ENCODE results near the gene MAST4. TPM values are rescaled to one million over a fixed set of nuclear protein-coding genes. Genes with fewer than 3 reads are reported as not detected.

The MAST4 gene
- total RNA-seq, 1 experiment from 2014 or later = 10.9 TPM

- Mint-ChIP-seq H3K4me3 (ENCODE audit: low read depth, unreplicated experiment) (no peak overlapping the region), H3K36me3 (ENCODE audit: insufficient read depth, unreplicated experiment) (no peaks in the 10 kb centered on the region), H3K4me1 (ENCODE audit: low read depth, unreplicated experiment) (no peaks in the 10 kb centered on the region), H3K27ac (ENCODE audit: unreplicated experiment) (no peak overlapping the region), H3K9me3 (ENCODE audit: low read depth, unreplicated experiment) (no peaks in the 10 kb centered on the region), H3K27me3 (ENCODE audit: unreplicated experiment) (no peaks in the 10 kb centered on the region)
- DNase-seq = no peak
- intact Hi-C loops (cut with micrococcal nuclease; ENCODE audit: unreplicated experiment) = no loop called here
- no TSS peak for BruUV-seq (replicated peaks)
- TF ChIP-seq, protein P1, sequence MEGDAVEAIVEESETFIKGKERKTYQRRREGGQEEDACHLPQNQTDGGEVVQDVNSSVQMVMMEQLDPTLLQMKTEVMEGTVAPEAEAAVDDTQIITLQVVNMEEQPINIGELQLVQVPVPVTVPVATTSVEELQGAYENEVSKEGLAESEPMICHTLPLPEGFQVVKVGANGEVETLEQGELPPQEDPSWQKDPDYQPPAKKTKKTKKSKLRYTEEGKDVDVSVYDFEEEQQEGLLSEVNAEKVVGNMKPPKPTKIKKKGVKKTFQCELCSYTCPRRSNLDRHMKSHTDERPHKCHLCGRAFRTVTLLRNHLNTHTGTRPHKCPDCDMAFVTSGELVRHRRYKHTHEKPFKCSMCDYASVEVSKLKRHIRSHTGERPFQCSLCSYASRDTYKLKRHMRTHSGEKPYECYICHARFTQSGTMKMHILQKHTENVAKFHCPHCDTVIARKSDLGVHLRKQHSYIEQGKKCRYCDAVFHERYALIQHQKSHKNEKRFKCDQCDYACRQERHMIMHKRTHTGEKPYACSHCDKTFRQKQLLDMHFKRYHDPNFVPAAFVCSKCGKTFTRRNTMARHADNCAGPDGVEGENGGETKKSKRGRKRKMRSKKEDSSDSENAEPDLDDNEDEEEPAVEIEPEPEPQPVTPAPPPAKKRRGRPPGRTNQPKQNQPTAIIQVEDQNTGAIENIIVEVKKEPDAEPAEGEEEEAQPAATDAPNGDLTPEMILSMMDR (IDR thresholded peaks at IDR 0.05; ENCODE audit: unreplicated experiment) = no peak
- CTCF ChIA-PET = interaction anchor here (1.0 kb wide), 1 partner anchor 267 kb away, joined by 3 read pairs; no protein-coding TSS in a partner anchor
Observed at GRCh38 chr5:67141644-67142043, 545.5 kb downstream of the MAST4 start.

DNA sequence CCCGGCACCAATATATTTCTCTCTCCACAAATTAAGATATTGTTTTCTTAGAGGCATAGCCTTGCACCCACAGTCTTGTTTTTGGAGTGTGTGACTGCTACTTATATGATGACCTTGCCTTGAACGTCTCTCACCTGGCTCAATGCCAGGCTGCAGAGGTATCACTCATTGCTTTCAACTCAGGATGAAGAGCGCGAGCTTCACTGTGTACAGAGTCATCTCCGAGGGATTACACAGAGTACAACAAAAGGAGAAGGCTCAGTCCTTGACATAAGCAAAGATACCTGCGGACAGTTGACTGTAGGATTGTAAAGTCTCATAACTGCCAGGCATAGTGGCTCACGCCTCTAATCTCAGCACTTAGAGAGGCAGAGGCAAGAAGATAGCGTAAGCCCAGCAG is 546.6 kb downstream of the MAST4 start:
- Mint-ChIP-seq H3K27ac (ENCODE audit: unreplicated experiment) (no peak overlapping the region), H3K4me1 (ENCODE audit: low read depth, unreplicated experiment) (no peaks in the 10 kb centered on the region), H3K36me3 (ENCODE audit: insufficient read depth, unreplicated experiment) (no peaks in the 10 kb centered on the region), H3K27me3 (ENCODE audit: unreplicated experiment) (no peaks in the 10 kb centered on the region), H3K9me3 (ENCODE audit: low read depth, unreplicated experiment) (no peaks in the 10 kb centered on the region), H3K4me3 (ENCODE audit: low read depth, unreplicated experiment) (no peak overlapping the region)
- CTCF ChIA-PET = no interaction called here
- no peak for DNase-seq
- intact Hi-C loops (cut with micrococcal nuclease; ENCODE audit: unreplicated experiment) = no loop called here
- no TSS peak for BruUV-seq (replicated peaks)
- TF ChIP-seq, protein P1 (IDR thresholded peaks at IDR 0.05; ENCODE audit: unreplicated experiment) = no peak

DNA sequence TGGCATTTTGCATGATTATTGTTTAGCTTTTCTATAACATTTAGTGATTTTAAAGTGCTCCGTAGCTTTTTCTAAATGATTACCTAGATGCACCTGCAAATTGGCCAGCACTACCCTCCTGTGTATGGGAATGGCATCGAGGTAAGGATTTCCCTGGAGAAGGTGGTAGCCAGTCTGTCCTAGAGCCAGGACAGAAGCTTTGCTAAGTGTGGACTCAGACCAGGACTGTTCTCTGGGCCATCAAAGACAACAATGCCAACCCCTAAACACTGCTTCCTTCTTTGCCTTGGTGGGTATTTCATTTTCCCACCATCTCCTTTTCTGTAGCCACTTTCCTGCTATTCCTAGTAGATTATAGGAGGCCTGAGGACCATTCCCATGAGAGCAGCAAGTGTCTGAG is 547.4 kb downstream of the MAST4 start:
- H3K27ac Mint-ChIP-seq (ENCODE audit: unreplicated experiment) = no peak overlapping the region
- TF ChIP-seq, protein P1 (IDR thresholded peaks at IDR 0.05; ENCODE audit: unreplicated experiment) = no peak
- no peaks in the 10 kb centered on the region for H3K27me3 Mint-ChIP-seq (ENCODE audit: unreplicated experiment)
- H3K4me1 Mint-ChIP-seq (ENCODE audit: low read depth, unreplicated experiment) = no peaks in the 10 kb centered on the region
- no peaks in the 10 kb centered on the region for H3K9me3 Mint-ChIP-seq (ENCODE audit: low read depth, unreplicated experiment)
- no peak overlapping the region for H3K4me3 Mint-ChIP-seq (ENCODE audit: low read depth, unreplicated experiment)
- intact Hi-C loops (cut with micrococcal nuclease; ENCODE audit: unreplicated experiment) = no loop called here
- no peaks in the 10 kb centered on the region for H3K36me3 Mint-ChIP-seq (ENCODE audit: insufficient read depth, unreplicated experiment)
- CTCF ChIA-PET = no interaction called here
- DNase-seq = no peak
- BruUV-seq (replicated peaks) = no TSS peak

GRCh38 chr5:67144183-67144639 is 548.0 kb downstream of the MAST4 start:
- H3K27ac Mint-ChIP-seq (ENCODE audit: unreplicated experiment) = no peak overlapping the region
- no peak for DNase-seq
- no peaks in the 10 kb centered on the region for H3K36me3 Mint-ChIP-seq (ENCODE audit: insufficient read depth, unreplicated experiment)
- H3K9me3 Mint-ChIP-seq (ENCODE audit: low read depth, unreplicated experiment) = no peaks in the 10 kb centered on the region
- TF ChIP-seq, protein P1 (IDR thresholded peaks at IDR 0.05; ENCODE audit: unreplicated experiment) = no peak
- H3K4me3 Mint-ChIP-seq (ENCODE audit: low read depth, unreplicated experiment) = no peak overlapping the region
- H3K4me1 Mint-ChIP-seq (ENCODE audit: low read depth, unreplicated experiment) = no peaks in the 10 kb centered on the region
- CTCF ChIA-PET = no interaction called here
- H3K27me3 Mint-ChIP-seq (ENCODE audit: unreplicated experiment) = no peaks in the 10 kb centered on the region
- BruUV-seq (replicated peaks) = no TSS peak
- intact Hi-C loops (cut with micrococcal nuclease; ENCODE audit: unreplicated experiment) = no loop called here
